Measurements from ENCODE around the gene ALK. TPM values are rescaled to one million over a fixed set of nuclear protein-coding genes. Genes with fewer than 3 reads are reported as not detected.

ALK gene
- total RNA-seq, 4 donors from 2014 or later = 0.08 to 0.40 (median 0.28) TPM

GRCh38 chr2:29235411-29235810 is 686.0 kb downstream of the ALK start:
- H3K36me3 ChIP-seq = no peaks in the 10 kb centered on the region
- no peaks in the 10 kb centered on the region for H3K9me3 ChIP-seq
- no peak overlapping the region for H3K27ac ChIP-seq
- TF ChIP-seq, protein P1, sequence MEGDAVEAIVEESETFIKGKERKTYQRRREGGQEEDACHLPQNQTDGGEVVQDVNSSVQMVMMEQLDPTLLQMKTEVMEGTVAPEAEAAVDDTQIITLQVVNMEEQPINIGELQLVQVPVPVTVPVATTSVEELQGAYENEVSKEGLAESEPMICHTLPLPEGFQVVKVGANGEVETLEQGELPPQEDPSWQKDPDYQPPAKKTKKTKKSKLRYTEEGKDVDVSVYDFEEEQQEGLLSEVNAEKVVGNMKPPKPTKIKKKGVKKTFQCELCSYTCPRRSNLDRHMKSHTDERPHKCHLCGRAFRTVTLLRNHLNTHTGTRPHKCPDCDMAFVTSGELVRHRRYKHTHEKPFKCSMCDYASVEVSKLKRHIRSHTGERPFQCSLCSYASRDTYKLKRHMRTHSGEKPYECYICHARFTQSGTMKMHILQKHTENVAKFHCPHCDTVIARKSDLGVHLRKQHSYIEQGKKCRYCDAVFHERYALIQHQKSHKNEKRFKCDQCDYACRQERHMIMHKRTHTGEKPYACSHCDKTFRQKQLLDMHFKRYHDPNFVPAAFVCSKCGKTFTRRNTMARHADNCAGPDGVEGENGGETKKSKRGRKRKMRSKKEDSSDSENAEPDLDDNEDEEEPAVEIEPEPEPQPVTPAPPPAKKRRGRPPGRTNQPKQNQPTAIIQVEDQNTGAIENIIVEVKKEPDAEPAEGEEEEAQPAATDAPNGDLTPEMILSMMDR (IDR thresholded peaks at IDR 0.05) = no peak
- no peak for TF ChIP-seq POLR2A (IDR thresholded peaks at IDR 0.05)
- no peak for DNase-seq
- intact Hi-C loops (cut with DNase I) = no loop called here
- H3K4me3 ChIP-seq (replicated peaks in 1 of 3) = no peak overlapping the region
- H3K4me1 ChIP-seq = peaks cover 20 to 38% of the 10 kb centered on the region in 2 donors
- WGBS, 2 donors = 85 to 89% methylated on average over 3 of the region's 3 CpGs
- H3K27me3 ChIP-seq = no peaks in the 10 kb centered on the region

DNA sequence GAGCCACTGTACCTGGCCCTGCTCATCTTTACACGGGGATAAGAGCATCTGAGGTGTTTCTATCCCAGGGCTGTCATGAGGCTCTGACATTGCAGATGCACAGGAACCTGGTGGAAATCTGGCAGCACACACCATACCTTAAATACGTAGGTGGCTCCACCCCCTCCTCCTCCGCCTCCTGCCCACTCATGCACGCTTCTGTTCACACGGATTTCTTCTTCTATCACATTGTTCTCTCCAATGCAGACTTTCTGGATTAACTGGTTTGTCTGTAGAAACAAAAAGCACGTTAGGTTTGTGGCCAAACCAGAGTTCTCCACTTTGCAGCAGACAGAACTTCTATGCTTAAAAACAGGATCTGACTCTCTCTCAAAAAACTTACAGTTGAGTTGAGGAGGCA is 688.0 kb downstream of the ALK start:
- 28 to 34% methylated on average over 6 of the region's 6 CpGs for WGBS, 2 donors
- H3K36me3 ChIP-seq = no peaks in the 10 kb centered on the region
- TF ChIP-seq, protein P1 (IDR thresholded peaks at IDR 0.05) = no peak
- TF ChIP-seq POLR2A (IDR thresholded peaks at IDR 0.05) = peak in 1 of 2 donors; percentile 27
- peaks cover 20 to 38% of the 10 kb centered on the region in 2 donors for H3K4me1 ChIP-seq
- H3K27ac ChIP-seq = peak overlapping the region; percentile 75 to 88 (median 88)
- intact Hi-C loops (cut with DNase I) = no loop called here
- peak; percentile 85 to 89 for DNase-seq
- H3K27me3 ChIP-seq = no peaks in the 10 kb centered on the region
- H3K9me3 ChIP-seq = no peaks in the 10 kb centered on the region
- H3K4me3 ChIP-seq (replicated peaks in 1 of 3) = no peak overlapping the region

- Histone ChIP-seq H3K4me1 (peaks cover 20 to 38% of the 10 kb centered on the region in 2 donors), H3K27me3 (no peaks in the 10 kb centered on the region), H3K36me3 (no peaks in the 10 kb centered on the region), H3K27ac (peak overlapping the region in 2 of 3 donors; percentile 67 to 88), H3K9me3 (no peaks in the 10 kb centered on the region), H3K4me3 (replicated peaks in 1 of 3) (no peak overlapping the region)
- DNase-seq = no peak
- TF ChIP-seq, protein P1 (IDR thresholded peaks at IDR 0.05) = no peak
- no peak for TF ChIP-seq POLR2A (IDR thresholded peaks at IDR 0.05)
- intact Hi-C loops (cut with DNase I) = no loop called here
- WGBS, 2 donors = 93 to 95% methylated on average over 6 to 7 of the region's 14 CpGs
Measured at GRCh38 chr2:29232041-29232440, 689.3 kb downstream of the ALK start.

GRCh38 chr2:29229640-29230039 is 691.7 kb downstream of the ALK start:
- WGBS, 2 donors = 87 to 92% methylated on average over 8 of the region's 9 CpGs
- H3K4me1 ChIP-seq = peaks cover 18 to 30% of the 10 kb centered on the region in 2 donors
- DNase-seq = no peak
- no peaks in the 10 kb centered on the region for H3K9me3 ChIP-seq
- no peak overlapping the region for H3K27ac ChIP-seq
- TF ChIP-seq, protein P1 (IDR thresholded peaks at IDR 0.05) = no peak
- no peak for TF ChIP-seq POLR2A (IDR thresholded peaks at IDR 0.05)
- intact Hi-C loops (cut with DNase I) = no loop called here
- H3K4me3 ChIP-seq (replicated peaks in 1 of 3) = no peak overlapping the region
- no peaks in the 10 kb centered on the region for H3K36me3 ChIP-seq
- H3K27me3 ChIP-seq = no peaks in the 10 kb centered on the region

GRCh38 chr2:29228947-29229346 is 692.4 kb downstream of the ALK start:
- no peak overlapping the region for H3K27ac ChIP-seq
- H3K4me3 ChIP-seq (replicated peaks in 1 of 3) = no peak overlapping the region
- H3K4me1 ChIP-seq = peaks cover 12 to 26% of the 10 kb centered on the region in 2 donors
- TF ChIP-seq POLR2A (IDR thresholded peaks at IDR 0.05) = no peak
- TF ChIP-seq, protein P1 (IDR thresholded peaks at IDR 0.05) = no peak
- no peaks in the 10 kb centered on the region for H3K27me3 ChIP-seq
- 83 to 87% methylated on average over 4 to 9 of the region's 9 CpGs for WGBS, 2 donors
- H3K9me3 ChIP-seq = no peaks in the 10 kb centered on the region
- no peak for DNase-seq
- no peaks in the 10 kb centered on the region for H3K36me3 ChIP-seq
- intact Hi-C loops (cut with DNase I) = no loop called here

Measured in thyroid gland (tissue), 4 donors.